ENCODE measurements around the gene FNBP1L.

FNBP1L gene

DNA sequence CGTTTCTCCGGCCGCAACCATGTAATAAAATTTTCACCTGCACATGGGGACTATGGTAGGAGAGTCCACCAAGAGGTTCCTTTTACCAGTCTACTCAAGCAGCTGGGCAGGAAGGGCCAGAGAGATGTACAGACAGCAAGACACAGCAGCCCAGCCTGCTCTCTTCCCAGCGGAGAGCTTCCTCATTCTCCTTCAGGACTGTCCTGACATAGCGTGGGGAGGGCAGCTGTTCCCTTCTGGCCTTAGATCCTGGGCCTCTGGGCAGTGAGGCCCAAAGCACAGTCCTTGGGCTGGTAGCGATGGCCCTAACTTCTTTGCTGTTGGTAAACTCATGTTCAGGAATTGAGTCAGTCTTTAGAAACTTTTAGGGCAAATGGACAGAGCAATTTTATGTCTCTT lies 144.6 kb downstream of the FNBP1L start:
- DNase-seq (ENCODE audit: low read depth): no peak

DNA sequence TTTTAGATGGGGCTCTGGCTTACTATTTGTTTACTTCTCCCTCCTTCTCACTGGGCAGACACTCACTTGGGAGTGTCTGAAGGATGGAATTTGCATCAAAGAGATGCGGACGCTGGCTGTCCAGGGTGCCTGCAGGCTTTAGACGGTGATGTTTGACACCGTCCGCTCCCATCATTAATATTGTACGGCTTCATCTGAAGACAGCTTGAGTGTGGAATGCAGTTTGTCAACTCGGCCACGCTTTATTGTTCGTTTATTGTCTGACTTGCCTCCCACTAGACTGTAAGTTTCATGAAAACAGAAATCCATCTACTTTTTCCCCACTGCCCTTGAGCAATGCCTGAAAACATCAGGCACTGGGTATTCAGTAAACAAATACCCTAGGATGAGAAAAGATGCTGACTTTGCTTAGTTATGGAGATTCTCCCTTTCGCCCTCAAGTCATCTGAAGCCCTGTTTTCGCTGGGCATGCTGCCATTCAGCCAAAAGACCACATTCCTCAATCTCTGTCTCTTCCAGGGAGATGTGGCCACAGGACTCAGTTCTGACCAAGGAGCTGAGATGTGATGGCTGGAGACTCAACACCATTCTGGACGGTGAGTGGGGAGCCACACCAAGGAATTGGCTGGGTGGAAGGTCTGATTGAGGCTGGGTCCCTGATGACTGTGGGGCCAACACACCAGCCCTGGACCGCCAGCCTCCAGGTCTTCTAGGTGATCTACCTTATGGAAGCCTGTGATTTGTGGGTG lies 146.1 kb downstream of the FNBP1L start:
- no peak for DNase-seq (ENCODE audit: low read depth)

DNA sequence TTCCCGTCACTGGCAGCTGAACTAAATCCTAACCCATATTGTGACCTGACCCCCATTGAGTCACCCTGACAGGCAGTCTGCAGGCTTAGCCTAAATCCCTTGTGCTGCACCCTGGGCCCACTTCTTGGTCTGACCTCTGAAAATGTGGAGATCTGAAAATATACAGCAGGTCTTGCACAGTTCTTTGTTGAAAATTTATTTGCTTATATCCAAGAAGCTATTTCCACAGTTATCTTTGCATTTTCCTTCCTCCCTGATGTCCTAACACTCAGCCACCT lies 146.6 kb downstream of the FNBP1L start:
- no peak for DNase-seq (ENCODE audit: low read depth)

DNA sequence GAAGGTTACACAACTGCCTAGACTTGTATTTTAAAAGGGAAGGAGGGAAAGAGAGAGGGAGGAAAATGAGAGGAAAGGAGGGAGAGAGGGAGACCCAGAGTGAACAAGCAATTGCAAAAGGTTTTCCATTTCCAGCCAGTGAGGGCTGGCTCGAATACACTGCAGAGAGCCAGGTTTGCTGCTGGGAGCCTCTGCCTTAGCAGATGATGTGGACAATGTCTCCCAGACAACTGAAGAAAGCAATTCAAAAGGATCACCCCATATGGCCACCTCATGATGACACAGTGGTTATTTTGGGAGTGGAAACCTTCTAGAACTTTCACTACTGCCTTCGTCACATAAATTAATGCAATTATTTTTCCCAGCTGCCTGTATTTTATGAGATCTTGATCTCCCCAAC lies 147.3 kb downstream of the FNBP1L start:
- no peak for DNase-seq (ENCODE audit: low read depth)

DNA sequence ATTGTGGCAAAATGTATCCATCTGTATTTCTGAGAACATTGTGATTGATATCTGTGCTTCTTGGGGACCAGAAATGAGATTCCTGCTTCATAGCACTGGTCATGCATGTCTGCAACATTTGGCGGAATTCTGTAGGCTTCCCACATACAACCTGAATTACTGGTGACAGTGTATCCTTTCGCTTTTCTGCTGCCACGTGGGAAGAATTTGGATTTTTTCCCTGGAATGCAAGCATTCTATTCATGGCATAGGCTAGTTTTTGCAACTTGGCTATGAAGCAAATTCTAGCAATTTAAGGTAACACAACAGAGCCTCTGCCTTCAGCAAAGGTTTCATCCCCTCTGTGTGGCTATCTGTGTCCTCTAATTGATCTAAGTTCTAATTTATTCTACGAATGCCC lies 147.8 kb downstream of the FNBP1L start:
- no peak for DNase-seq (ENCODE audit: low read depth)

DNA sequence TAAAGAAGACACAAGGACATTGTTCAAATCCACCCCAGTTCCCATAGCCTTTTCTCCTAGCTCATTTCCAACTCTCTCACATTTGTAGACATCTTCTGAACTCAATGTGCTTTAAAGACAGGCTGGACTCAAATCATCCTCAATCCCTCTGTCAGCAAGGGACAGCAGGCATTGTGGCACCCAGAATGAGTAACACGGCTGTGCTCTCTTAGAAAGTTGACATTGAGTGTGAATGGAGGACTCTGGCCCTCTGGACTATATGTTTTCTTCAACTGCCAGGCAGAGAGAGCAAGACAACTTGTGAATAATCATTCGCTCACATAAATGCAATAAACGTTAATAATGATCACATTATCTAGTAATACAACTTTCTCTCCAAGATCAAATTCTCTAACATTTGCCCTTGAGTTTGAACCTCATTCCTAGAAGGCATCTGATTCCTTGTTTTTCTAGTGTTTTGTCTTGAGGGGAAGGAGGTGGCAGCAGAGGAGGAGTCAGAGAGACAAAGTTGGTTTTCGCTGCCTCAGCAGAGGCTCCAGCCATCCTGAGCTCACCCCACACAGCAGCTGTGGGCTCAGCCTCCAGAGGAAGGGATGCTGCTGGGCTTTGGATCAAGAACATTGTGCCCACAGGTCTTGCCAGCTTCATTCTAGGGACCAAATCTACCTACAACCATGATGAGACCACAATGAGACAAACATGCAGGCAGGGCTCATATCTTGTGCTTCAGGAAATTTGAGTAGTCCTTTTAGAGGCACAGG lies 148.6 kb downstream of the FNBP1L start:
- DNase-seq (ENCODE audit: low read depth): no peak

DNA sequence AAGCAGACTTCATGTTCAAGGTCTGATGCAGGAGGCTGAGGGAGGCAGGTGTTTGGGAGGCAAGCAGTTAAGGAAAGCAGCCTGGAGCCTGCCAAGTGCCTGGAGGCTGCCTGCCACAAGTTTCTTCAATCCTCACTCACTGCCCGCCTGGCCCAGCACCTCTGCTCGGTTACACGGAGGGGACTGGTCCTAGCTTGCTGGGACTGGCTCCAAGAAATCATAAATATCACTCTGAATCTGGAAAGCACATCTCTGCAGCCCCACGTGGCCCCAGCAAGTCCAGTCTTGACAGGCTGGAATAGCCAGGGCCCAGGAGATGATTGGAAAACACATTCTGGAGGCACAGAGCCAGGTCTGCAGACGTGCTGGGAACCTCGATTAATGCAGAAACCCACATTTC lies 149.8 kb downstream of the FNBP1L start:
- DNase-seq (ENCODE audit: low read depth): no peak

DNA sequence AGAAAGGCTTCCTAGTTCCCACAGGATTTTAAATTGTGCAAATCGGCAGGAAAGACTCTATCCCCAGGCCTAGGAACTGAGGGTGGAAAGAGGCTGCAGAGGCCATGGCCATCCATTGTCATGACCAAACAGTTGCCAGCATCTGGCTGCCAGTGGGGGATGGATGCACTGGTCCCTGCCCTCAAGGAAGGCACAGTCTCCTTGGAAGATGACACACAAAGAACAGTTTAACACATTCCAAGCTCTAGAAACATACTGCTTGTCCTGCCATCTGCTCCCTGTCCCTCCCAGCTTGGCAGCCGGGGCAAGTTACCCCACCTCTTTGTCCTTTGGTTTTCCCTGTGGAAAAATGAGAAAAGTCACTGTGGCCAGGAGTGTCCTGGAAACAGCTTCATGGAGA lies 150.5 kb downstream of the FNBP1L start:
- DNase-seq (ENCODE audit: low read depth): no peak

DNA sequence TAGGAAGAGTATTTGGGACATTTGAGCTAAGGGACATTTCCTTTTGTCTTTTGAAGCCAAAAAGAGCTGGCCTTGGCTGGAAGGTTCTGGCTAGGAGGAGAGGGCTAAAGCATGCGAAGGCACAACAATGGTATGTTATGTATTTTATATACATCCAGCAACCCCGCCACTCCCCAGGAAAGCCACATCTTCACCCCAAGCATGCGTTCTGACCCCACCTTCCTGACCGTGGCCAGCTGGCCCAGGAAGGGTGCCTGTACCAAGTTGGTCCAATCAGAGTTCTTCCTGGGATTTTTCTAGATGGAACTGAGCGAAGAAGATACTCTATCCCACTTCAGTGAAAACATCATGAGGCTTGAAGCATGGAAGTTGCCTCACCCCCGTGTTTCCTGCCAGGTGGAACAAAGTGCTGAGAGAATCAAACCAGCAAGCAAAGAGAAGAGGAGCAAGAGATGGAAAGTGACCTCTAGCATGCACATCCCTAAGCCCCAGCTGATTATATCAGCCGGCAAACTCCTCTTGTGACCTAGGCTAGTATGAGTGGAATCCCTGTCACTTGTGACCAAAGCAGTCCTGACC lies 151.0 kb downstream of the FNBP1L start:
- no peak for DNase-seq (ENCODE audit: low read depth)

DNA sequence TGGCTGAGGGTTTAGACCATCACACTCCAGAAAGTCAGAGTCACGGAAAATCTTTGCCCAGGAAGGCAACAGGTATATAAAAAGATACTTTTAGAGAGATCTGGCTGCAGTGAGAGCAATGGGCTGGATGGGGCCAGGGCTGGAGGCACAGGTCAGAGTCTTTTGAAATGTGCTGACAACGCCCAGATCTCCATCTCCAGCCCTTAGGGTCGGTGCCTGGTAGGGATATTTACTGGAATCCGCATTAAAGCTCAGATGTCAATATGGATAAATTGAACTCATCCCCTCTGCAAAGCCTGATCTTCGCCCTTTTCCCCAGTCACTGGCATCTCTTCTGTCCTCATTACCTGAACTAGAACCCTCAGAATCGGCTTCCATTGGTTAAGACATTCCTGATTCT lies 151.6 kb downstream of the FNBP1L start:
- DNase-seq (ENCODE audit: low read depth): no peak

DNA sequence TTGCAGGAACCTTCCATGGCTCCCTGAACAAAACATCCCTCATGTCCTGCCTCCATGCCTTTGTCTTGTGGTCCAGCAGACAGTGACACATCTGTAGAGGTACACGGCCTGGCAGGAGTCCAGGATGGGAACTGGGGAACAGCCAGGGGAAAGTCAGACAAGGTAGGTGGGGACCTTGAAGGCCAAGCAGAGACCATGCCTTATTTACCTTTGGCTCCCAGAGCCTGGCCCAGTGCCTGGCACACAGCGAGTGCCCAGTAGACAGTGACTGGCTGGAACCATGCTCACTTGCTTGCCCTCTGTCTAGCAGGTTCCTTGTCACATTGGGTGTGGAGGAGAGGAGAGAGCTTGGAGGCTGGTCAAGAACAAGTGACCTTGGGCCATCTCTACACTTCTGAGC lies 152.7 kb downstream of the FNBP1L start:
- DNase-seq (ENCODE audit: low read depth): no peak

DNA sequence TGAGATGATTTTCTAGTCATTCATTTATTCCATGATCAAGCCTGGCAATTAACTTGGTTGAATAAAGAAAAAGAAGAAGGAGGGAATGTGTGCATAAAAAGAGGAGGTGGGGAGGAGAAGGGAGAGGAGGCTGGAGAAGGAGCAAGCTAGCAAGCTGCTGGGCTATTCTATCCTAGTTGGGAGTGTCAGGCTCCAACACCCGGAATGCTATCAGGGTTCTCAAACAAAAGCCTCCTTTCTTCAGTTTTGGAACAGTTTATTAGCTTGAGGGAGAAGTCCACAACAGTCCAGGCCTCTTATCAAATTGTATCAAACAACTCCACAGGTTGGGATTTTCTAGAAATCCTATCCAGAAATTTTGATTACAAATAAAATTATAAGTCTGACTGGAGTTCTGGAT lies 153.8 kb downstream of the FNBP1L start:
- no peak for DNase-seq (ENCODE audit: low read depth)

DNA sequence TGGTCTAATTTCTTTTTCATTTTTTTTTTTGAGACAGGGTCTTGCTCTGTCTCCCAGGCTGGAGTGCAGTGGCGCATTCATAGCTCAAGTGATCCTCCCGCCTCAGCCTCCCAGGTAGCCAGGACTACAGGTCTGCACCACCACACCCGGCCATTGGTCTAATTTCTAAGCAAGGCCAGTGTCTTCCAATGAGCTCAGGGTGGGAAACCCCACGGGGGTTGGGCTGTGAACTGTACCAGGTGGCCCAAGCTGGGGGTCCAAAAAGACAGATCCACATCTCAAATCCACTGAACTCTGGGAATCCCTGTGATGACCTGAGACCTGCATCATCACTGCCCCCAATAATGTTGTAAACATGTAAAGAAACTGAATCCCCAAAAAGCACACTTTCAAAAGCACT lies 154.2 kb downstream of the FNBP1L start:
- DNase-seq (ENCODE audit: low read depth): no peak

DNA sequence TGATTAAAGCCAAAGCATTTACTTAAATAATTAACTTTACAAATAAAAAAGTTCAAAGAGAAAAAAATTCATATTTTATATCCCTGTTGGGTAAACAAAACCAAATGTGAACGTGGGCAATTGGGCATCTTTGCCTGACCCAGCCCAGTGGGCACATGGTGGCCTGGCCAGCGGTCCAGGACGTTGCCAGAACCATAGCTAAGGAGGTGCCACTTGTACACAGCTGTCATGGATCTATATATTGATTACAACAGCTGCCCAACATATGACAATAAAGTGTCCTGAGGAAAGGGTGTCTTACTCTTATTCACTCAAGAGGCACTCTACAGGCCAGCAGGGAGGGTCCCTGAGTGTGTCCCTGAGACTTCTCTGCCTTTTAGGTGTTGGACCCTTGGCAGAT lies 155.2 kb downstream of the FNBP1L start:
- no peak for DNase-seq (ENCODE audit: low read depth)

DNA sequence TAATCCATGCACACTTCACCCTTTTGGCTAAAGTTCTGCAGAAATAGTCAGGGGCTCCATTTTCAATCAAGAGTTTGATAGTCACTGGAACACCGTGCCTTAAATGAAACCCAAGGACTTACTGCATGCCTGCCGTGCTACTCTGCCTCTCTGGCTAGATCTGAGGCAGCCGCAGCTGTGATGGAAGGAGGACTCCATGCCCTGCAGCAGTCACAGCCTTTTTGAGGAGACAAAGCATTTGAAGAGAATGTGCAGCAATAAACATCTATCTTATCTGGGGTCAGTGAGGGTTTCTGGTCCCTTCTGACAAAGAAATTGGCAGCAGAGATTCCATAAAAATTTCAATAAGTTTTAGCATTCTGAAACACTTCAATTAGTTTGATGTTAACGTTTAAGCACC lies 155.7 kb downstream of the FNBP1L start:
- no peak for DNase-seq (ENCODE audit: low read depth)
